Neural cell (in vitro differentiated cells): ENCODE measurements around the gene PLA2G5. TPM values are rescaled to one million over a fixed set of nuclear protein-coding genes. Genes with fewer than 3 reads are reported as not detected.

Experiments used
- H2AFZ ChIP-seq: fragments of 200-600, 300-800 bp; sonication (generic), shearing (Covaris generic); 2 replicates; pipeline ENCODE4 v1.6.0; 2014; ENCODE audit warnings: low read depth, mild to moderate bottlenecking, antibody characterized with exemption, low read length, moderate library complexity
- H3F3A ChIP-seq: fragments of 200-600 bp; shearing (Covaris generic); 2 replicates; pipeline ENCODE4 v1.6.1; 2016; ENCODE audit warnings: mild to moderate bottlenecking, moderate library complexity, mixed read lengths, antibody characterized with exemption, low read length; ENCODE audit not compliant: insufficient read depth, poor library complexity, severe bottlenecking
- H3K27ac ChIP-seq: fragments of 200-600, 300-800 bp; sonication (generic), shearing (Covaris generic); 2 replicates; pipeline ENCODE4 v1.5.1; 2014; ENCODE audit warnings: mild to moderate bottlenecking, low read length, moderate library complexity
- H3K27me3 ChIP-seq: fragments of 300-800, 200-600 bp; sonication (generic), shearing (Covaris generic); 2 replicates; pipeline ENCODE4 v1.6.0; 2014; ENCODE audit warnings: mild to moderate bottlenecking, low read depth, low read length, moderate library complexity; ENCODE audit not compliant: insufficient read depth
- H3K36me3 ChIP-seq: fragments of 300-800, 200-600 bp; sonication (generic), shearing (Covaris generic); 2 replicates; pipeline ENCODE4 v1.5.1; 2014; ENCODE audit warnings: mild to moderate bottlenecking, antibody characterized with exemption, low read length, moderate library complexity; ENCODE audit not compliant: insufficient read depth
- H3K4me2 ChIP-seq: fragments of 300-800, 200-600 bp; sonication (generic), shearing (Covaris generic); 2 replicates; pipeline ENCODE4 v1.6.0; 2014; ENCODE audit warnings: mild to moderate bottlenecking, low read length
- H3K4me3 ChIP-seq: fragments of 300-800, 200-600 bp; sonication (generic), shearing (Covaris generic); 2 replicates; pipeline ENCODE4 v1.5.1; 2014; ENCODE audit warnings: mild to moderate bottlenecking, low read length, moderate library complexity
- H3K79me2 ChIP-seq: fragments of 200-600 bp; shearing (Covaris generic); replicated peaks from 2 replicates; pipeline ENCODE4 v1.6.0; 2014; ENCODE audit warnings: mild to moderate bottlenecking, low read length, moderate library complexity; ENCODE audit not compliant: insufficient read depth
- H3K9ac ChIP-seq: fragments of 300-800, 200-600 bp; sonication (generic), shearing (Covaris generic); 2 replicates; pipeline ENCODE4 v1.6.1; 2016; ENCODE audit warnings: mild to moderate bottlenecking, low read length, mixed read lengths
- H3K9me2 ChIP-seq: fragments of 200-600 bp; shearing (Covaris generic); 2 replicates; pipeline ENCODE4 v1.6.1; 2016; ENCODE audit warnings: mild to moderate bottlenecking, low read length, mixed read lengths; ENCODE audit not compliant: insufficient read depth
- H3K9me3 ChIP-seq: fragments of 200-600, 300-800 bp; sonication (generic), shearing (Covaris generic); 2 replicates; pipeline ENCODE4 v1.6.1; 2016; ENCODE audit warnings: mild to moderate bottlenecking, mixed run types, low read length, moderate library complexity, mixed read lengths
- H4K20me1 ChIP-seq: fragments of 200-600 bp; shearing (Covaris generic); 2 replicates; pipeline ENCODE4 v1.6.1; 2016; ENCODE audit warnings: mild to moderate bottlenecking, mixed run types; ENCODE audit not compliant: insufficient read depth
- EP300 ChIP-seq: fragments of 450-650 bp; conservative IDR thresholded peaks from 2 replicates; pipeline ENCODE4 v1.6.1; 2014; ENCODE audit warnings: antibody characterized with exemption, mild to moderate bottlenecking, moderate library complexity; ENCODE audit not compliant: poor library complexity, severe bottlenecking
- EZH2 ChIP-seq: fragments of 200-600, 300-800 bp; shearing (Covaris generic), sonication (generic); IDR thresholded peaks from 2 replicates; pipeline ENCODE4 v1.6.1; 2014; ENCODE audit warnings: antibody characterized with exemption, low read length, borderline replicate concordance, mild to moderate bottlenecking; ENCODE audit not compliant: insufficient read depth, poor library complexity, severe bottlenecking
- MXI1 ChIP-seq: fragments of 450-650 bp; conservative IDR thresholded peaks from 2 replicates; pipeline ENCODE4 v1.6.1; 2014; ENCODE audit warnings: antibody characterized with exemption, mild to moderate bottlenecking; ENCODE audit not compliant: poor library complexity, severe bottlenecking
- POLR2AphosphoS5 ChIP-seq: IDR thresholded peaks from 2 replicates; pipeline ENCODE4 v1.6.1; 2012
- RAD21 ChIP-seq: fragments of 450-650 bp; conservative IDR thresholded peaks from 2 replicates; pipeline ENCODE4 v1.6.1; 2014; ENCODE audit warnings: antibody characterized with exemption, mild to moderate bottlenecking, moderate library complexity
- REST ChIP-seq: IDR thresholded peaks from 2 replicates; pipeline ENCODE4 v1.6.1; 2012; ENCODE audit warnings: borderline replicate concordance
- SMC3 ChIP-seq: fragments of 450-650 bp; conservative IDR thresholded peaks from 2 replicates; pipeline ENCODE4 v1.6.1; 2014; ENCODE audit warnings: antibody characterized with exemption, mild to moderate bottlenecking, moderate library complexity; ENCODE audit not compliant: poor library complexity
- TAF1 ChIP-seq: IDR thresholded peaks from 2 replicates; pipeline ENCODE4 v1.6.1; 2012; ENCODE audit warnings: low read depth
- polyA plus RNA-seq: library from polyadenylated mRNA; depleted of rRNA; stranded (reverse); fragments of >200 nt; gene quantifications from 2 replicates; pipeline ENCODE4 v1.2.3, GENCODE V29; 2014
- TF ChIP-seq, protein P1 (sequence below): fragments of 450-650 bp; IDR thresholded peaks from 2 replicates; pipeline ENCODE4 v1.5.1; 2014; ENCODE audit warnings: antibody characterized with exemption, mild to moderate bottlenecking, moderate library complexity; ENCODE audit not compliant: poor library complexity, severe bottlenecking

Gene PLA2G5
- polyA plus RNA-seq, 1 donor from 2014 or later, result not detected

GRCh38 chr1:20110679-20111078 is 40.7 kb downstream of the PLA2G5 start:
- no peaks in the 10 kb centered on the region for H3K36me3 ChIP-seq
- TF ChIP-seq EP300, result no peak
- TF ChIP-seq EZH2, result no peak
- TF ChIP-seq MXI1, result no peak
- TF ChIP-seq TAF1, result no peak
- no peak for TF ChIP-seq POLR2AphosphoS5
- TF ChIP-seq RAD21, result no peak
- H2AFZ ChIP-seq, result no peak overlapping the region
- H3K4me2 ChIP-seq, result no peak overlapping the region
- H3K9ac ChIP-seq, result no peak overlapping the region
- H3K4me3 ChIP-seq, result no peak overlapping the region
- H4K20me1 ChIP-seq, result no peaks in the 10 kb centered on the region
- no peak overlapping the region for H3K27ac ChIP-seq
- H3K79me2 ChIP-seq, result no peaks in the 10 kb centered on the region
- no peaks in the 10 kb centered on the region for H3K9me2 ChIP-seq
- H3F3A ChIP-seq, result no peaks in the 10 kb centered on the region
- no peaks in the 10 kb centered on the region for H3K9me3 ChIP-seq
- no peaks in the 10 kb centered on the region for H3K27me3 ChIP-seq

DNA sequence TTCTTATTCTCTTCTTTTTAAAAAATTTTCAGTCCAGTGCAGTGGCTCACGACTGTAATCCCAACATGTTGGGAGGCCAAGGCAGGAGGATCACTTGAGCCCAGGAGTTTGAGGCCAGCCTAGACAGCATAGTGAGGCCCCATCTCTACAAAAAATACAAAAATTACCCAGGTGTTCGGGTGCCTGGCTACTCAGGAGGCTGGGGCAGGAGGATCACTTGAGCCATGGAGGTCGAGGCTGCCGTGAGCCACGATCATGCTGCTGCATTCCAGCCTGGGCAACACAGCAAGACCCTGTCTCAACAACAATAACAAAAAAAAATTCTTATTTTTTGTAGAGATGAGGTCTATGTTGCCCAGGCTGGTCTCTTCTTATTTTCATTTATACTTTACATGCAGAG is 41.5 kb downstream of the PLA2G5 start:
- Histone ChIP-seq H3K9ac (no peak overlapping the region), H3K9me2 (no peaks in the 10 kb centered on the region), H3K27ac (no peak overlapping the region), H4K20me1 (no peaks in the 10 kb centered on the region), H3K4me2 (no peak overlapping the region), H3K79me2 (no peaks in the 10 kb centered on the region), H3K27me3 (no peaks in the 10 kb centered on the region), H3K4me3 (no peak overlapping the region), H3F3A (no peaks in the 10 kb centered on the region), H2AFZ (no peak overlapping the region), H3K36me3 (no peaks in the 10 kb centered on the region), H3K9me3 (no peaks in the 10 kb centered on the region)
- TF ChIP-seq REST (no peak), POLR2AphosphoS5 (no peak), SMC3 (no peak), EP300 (no peak), MXI1 (no peak), EZH2 (no peak), TAF1 (no peak), RAD21 (no peak)
- TF ChIP-seq, protein P1, sequence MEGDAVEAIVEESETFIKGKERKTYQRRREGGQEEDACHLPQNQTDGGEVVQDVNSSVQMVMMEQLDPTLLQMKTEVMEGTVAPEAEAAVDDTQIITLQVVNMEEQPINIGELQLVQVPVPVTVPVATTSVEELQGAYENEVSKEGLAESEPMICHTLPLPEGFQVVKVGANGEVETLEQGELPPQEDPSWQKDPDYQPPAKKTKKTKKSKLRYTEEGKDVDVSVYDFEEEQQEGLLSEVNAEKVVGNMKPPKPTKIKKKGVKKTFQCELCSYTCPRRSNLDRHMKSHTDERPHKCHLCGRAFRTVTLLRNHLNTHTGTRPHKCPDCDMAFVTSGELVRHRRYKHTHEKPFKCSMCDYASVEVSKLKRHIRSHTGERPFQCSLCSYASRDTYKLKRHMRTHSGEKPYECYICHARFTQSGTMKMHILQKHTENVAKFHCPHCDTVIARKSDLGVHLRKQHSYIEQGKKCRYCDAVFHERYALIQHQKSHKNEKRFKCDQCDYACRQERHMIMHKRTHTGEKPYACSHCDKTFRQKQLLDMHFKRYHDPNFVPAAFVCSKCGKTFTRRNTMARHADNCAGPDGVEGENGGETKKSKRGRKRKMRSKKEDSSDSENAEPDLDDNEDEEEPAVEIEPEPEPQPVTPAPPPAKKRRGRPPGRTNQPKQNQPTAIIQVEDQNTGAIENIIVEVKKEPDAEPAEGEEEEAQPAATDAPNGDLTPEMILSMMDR, result no peak
